GM21515 (cell line): ENCODE results near the gene TFG.
A peak's percentile ranks its signal among the peaks of the same experiment; 100 is the strongest.

Experiments used
- ATAC-seq: cut with Tn5 transposase; IDR thresholded peaks from one replicate; pipeline ENCODE4 v1.9.1; 2021; ENCODE audit not compliant: unreplicated experiment

Gene TFG

DNA sequence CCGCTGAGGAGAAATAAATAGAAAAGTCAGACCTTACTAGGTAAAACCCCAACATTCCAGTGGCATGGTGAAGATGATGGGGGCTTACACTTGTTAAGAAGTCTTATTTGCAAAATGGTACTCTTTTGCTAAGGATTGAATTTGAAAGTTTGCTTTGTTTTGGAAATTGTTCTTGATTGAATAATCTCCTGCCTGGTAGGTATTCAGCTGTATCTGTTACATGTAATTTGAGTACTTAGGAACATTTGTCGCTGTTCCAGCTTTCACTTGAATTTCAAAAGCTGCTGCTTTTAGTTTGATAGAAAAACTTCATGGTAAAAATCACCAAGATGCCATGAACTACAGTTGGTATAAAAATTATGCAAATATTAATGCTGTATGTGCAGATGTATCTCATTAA is 44.6 kb downstream of the TFG start:
- ATAC-seq = no peak

- no peak for ATAC-seq
Measured at GRCh38 chr3:100754563-100755334, 45.5 kb downstream of the TFG start.

DNA sequence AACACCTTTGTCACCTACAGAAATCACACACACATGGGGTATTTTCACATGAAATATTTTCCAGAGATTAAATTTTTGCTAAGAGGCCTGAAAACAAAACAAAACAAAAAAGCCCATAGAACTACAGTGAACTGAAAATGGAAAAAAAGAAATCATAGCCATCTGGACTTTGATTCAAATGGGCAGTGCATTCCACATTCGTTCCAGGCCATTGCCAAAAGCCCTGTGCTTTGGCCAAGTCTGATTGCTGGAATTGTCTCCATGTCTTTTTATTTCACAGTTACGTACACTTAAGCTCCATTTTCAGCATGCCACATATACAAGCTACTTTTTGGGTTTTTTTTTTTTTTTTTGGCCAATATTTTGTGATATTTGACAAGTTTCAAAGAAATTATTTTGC is 47.1 kb downstream of the TFG start:
- ATAC-seq = no peak

- no peak for ATAC-seq
Measured at GRCh38 chr3:100759159-100759558, 49.9 kb downstream of the TFG start.

DNA sequence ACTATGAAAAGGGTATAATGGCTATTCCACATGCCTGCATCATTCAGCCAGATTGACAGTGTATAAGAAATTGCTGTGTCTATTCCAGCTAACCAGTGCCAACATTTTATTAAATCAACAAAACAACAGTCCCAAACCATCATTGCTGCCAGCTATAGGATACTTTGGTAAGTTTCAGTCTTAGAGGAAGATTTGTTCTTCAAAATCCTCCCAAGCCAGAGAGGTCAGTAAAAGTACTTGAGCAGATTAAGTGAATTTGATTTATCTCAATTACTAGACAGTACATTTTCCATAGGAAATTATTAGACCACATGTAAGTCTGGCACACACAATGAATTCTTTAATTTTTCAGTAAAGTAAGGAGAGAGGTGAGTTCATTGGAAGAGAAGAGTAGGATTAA is 50.7 kb downstream of the TFG start:
- ATAC-seq = no peak

- ATAC-seq = no peak
Measured at GRCh38 chr3:100760377-100760776, 51.1 kb downstream of the TFG start.

DNA sequence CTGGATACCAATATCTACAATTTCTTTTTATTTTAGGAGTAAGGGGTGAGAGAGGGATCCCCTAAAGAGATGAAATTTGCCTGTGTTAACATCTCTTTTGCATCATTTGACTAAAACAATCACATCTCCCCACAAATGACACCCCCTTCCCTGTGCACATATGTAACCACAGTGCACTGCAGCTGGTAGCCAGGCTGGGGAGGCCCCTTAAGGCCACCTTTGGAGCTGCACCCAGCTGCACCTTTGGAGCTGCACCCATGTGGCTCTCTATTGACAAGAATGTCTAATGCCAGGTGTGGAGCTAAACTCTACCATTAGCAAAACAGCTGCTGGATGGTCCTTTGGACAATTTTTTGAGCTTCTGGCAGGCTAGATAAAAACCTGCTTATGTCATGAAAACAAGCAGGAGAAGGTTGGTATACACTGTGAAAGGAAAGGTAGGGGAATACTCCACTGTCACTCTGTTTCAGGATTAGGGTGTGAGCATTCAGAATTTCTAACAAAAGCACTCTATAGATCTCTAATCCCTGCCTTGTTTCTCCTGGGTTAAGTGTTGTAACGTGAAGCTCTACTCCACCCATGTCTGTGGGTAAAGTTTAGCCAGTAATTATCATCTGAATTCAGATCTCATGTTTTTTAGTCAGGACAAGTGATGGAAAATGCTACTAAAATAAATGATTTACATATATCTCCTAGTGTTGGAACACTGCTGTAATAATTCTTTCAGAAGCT is 52.1 kb downstream of the TFG start:
- peak; percentile 91 for ATAC-seq

DNA sequence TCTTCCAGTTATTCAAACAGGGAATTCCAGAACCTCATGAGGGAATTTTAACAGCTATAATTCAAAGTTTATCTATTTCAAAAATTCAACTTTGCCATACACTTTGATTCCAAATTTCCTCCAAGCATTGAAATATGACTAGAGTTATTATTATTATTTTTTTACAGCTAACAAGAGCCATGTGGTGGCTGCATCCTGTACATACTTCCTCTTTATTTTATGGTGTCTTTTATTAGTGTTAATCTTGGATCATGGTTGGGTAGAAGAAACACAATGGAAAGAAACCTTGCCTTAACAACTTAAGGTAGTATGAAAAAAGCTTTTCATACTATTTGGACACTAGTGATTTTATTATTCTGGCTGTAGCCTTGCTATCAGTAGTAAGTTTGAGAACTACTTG is 52.7 kb downstream of the TFG start:
- no peak for ATAC-seq

DNA sequence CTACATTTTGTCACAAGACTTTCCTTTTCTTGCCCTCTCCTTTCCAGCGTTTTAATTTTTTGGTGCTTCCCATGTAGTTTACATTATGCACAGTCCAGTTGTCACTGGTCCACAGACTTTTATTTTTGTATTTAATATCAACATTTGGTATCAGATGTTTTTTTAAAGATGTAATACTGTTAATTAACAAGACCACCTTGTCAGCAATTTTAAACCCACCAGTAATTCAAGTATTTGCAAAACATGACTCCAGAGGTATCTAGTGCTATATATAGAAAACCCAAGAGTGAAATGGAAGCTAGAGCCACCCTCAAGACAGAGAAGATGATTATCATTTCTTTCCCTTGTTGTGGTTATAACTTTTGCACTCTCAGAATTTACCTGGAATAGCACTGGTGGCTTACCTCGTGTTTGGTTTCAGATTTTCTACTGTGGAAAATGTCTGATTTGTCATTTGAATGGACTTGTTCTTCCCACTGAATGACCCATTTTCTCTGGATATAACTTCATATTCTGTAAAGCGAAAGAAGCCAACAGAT is 56.2 kb downstream of the TFG start:
- ATAC-seq = no peak

GRCh38 chr3:100766069-100766468 is 56.8 kb downstream of the TFG start:
- no peak for ATAC-seq

- ATAC-seq = no peak
Measured at GRCh38 chr3:100769693-100770092, 60.4 kb downstream of the TFG start.

- ATAC-seq = no peak
Measured at GRCh38 chr3:100775226-100775625, 65.9 kb downstream of the TFG start.

DNA sequence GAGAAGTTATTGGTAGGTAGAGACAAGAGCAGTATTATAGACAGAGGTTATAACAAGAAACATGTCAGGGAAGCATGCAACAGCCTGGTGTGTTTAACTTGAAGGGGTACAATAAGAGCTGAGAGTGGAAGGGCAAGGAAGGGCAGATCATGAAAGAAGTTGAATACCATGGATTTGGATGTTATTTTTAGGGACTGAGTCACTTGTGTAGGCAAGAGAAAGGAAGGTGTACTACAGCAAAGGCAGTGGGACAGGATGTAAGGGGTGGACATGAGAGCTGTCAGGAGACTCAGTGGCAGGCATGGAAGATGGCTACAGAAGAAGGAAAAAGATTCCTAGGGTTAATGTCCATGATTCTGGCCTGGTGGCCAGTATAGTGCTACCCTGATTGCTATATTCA is 66.4 kb downstream of the TFG start:
- ATAC-seq = no peak

GRCh38 chr3:100776097-100776729 is 66.9 kb downstream of the TFG start:
- ATAC-seq = no peak

- ATAC-seq = no peak
Measured at GRCh38 chr3:100776746-100777145, 67.5 kb downstream of the TFG start.

GRCh38 chr3:100777271-100777670 is 68.0 kb downstream of the TFG start:
- no peak for ATAC-seq

DNA sequence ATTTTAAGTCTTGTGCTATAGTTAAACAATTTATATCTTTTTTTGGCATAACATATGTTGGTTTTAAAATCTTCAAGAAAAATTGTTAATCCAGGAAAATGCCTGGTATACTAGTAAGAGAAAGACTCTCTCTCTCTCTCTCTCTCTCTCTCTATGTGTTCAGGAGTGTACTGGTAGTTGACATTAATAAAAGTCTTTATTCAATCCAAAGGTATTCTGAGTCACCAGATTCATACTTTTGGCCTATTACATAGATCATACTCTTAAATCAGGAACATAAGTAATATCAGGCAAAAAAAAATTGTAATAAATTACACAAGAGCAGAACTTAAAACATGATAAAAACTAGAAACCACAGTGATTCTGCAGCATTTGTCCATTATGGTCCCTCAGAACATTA is 70.2 kb downstream of the TFG start:
- ATAC-seq = no peak

DNA sequence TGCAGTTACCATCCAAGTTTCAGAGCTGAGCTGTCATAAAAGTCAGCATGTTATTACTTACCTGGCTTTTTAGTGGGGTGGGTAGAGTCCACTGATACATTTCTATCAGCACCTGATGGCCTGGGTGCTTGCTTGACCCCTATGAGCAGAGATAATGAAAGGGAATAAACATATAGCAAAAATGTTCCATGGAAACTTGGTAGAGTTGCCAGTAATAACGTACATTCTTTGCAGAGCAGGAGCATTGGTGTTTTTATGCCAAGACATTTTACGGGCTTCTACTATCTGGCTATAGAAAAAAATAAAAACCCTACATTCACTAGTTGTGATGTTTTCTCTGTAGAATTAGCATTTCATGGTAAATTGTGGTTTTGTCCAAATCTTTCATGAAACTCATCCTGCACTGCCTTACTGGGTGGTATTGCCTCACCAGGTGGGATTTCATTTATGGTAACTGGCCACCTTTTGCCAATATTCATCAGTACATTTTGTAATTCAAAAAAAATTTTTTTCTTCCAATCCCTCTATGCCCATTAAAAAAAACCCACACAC is 70.9 kb downstream of the TFG start:
- ATAC-seq = no peak

DNA sequence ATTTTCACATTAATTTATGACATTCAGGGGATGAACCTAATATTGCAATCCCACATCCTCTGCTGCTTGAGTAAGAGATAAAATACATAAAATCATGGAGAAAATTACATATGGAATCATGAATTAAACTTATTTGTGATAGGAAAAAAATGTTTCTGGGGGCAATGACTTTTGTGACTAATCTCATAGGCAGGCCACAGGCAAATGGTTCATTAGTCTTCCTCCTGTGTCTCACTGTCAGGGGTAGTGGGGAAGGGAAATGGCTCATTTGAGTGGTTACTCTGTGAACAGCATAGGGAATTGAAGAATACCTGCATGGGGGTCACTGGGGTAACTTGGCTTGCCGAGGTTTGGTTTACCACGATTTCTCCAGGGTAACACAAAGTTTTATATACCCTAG is 72.0 kb downstream of the TFG start:
- no peak for ATAC-seq

DNA sequence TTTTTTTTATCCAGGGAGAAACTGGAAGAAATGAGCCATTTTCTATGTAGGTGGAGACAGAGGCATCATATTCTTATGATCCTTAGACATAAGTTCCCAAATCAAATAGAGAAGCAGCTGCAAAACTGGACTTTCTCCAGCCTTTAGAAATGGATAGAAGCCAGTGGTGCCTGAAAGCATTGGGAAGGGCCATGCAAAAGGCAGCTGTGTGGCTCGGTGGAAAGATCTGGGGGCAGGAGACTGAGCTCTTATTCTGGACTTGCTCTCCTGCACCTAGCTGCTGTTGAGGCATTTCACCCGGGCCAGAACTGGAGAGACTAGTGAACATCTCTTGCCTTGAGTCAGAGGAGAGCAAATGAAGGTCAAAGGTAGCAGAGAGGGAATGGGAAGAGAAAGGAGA is 73.1 kb downstream of the TFG start:
- no peak for ATAC-seq

DNA sequence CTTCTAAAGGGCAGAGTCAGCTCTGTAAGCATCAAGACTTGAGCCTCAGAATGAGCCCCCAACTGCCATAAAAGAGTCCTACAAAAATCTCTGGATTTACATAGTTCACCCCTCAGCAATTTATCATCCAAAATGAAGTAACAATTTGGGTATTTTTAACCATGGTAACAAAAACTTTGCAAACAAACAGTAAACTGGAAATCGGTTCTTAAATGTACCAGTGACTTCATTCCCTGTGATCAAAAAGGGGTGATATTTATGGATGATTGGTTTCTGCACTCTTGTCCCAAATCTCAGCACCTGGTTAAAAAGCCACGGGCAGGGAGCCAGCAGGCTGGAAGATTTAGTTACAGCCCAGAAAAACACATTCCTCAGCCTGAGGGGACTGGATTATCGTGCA is 73.6 kb downstream of the TFG start:
- ATAC-seq = no peak

- no peak for ATAC-seq
Measured at GRCh38 chr3:100783619-100784018, 74.3 kb downstream of the TFG start.
